Cerebellar cortex (tissue), 1 donor: ENCODE results near the gene EVI5L.
A peak's percentile ranks its signal among the peaks of the same experiment; 100 is the strongest.
"Not testable (repeated sequence)": the region's sequence is repeated elsewhere in the genome, so short reads cannot be mapped to it uniquely, and the experiment has no call there.

Experiments used
- DNase-seq: peaks from one replicate; pipeline ENCODE4 v3.0.0-alpha.2; 2015; ENCODE audit warnings: low spot score

Gene EVI5L

GRCh38 chr19:7846155-7846646 is 16.2 kb downstream of the EVI5L start:
- no peak for DNase-seq

- DNase-seq = no peak
These were observed 17.6 kb downstream of the EVI5L start for GRCh38 chr19:7847664-7848063.

- no peak for DNase-seq
These were observed 18.9 kb downstream of the EVI5L start for GRCh38 chr19:7848779-7849457.

DNA sequence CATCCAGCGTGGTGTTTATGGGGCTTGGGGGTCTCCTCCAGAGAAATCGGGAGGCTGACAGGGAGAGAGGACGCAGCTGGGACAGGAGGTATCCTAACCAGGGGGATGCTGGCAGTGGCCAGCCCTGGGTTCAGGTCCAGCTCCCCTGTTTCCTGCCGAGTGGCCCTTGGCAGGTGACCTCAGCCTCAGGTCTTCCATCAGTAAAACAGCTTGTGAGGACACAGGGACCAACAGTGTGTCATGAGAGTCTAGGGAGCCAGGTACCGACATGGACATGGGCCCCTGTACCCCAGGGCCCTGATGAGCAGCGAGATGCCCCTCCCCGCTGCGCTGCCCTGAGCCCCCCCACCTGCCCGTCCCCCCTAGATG is 19.6 kb downstream of the EVI5L start:
- DNase-seq = no peak

GRCh38 chr19:7850000-7850813 is 20.2 kb downstream of the EVI5L start:
- DNase-seq = peak; percentile 62

DNA sequence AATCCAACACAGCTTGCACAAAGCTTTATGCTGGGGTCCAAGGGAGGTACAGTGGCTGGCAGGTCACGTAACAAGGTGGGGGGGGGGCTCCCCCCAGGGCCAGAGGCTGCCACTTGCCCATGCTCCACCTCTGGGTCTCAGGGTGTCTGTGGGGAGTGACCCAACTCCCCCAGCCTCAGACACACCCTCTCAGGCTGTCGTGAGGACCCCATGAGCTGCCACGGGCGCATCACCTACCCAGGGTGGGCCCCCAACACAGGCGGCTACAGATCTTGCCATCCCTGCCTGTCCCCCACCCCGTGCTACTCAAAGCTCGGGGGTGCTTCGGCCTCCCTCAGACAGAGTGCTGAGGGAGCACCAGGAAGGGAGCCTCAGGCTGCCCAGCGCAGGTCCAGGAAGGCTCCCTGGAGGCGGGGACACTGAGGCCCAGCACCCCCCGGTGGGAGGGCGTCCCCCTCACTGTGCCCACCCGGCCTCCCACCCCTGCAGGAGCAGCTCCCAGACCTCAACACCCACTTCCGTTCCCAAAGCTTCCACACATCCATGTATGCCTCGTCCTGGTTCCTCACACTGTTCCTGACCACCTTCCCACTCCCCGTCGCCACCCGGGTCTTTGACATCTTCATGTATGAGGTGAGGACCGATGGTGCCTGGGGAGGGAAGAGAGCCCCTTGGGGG is 21.1 kb downstream of the EVI5L start:
- no peak for DNase-seq

- DNase-seq = no peak
These were observed 21.8 kb downstream of the EVI5L start for GRCh38 chr19:7851623-7852500.

- peak; percentile 72 for DNase-seq
These were observed 23.1 kb downstream of the EVI5L start for GRCh38 chr19:7852851-7853769.

- DNase-seq = no peak
These were observed 23.7 kb downstream of the EVI5L start for GRCh38 chr19:7853770-7854128.

- no peak for DNase-seq
These were observed 25.5 kb downstream of the EVI5L start for GRCh38 chr19:7855426-7856108.

DNA sequence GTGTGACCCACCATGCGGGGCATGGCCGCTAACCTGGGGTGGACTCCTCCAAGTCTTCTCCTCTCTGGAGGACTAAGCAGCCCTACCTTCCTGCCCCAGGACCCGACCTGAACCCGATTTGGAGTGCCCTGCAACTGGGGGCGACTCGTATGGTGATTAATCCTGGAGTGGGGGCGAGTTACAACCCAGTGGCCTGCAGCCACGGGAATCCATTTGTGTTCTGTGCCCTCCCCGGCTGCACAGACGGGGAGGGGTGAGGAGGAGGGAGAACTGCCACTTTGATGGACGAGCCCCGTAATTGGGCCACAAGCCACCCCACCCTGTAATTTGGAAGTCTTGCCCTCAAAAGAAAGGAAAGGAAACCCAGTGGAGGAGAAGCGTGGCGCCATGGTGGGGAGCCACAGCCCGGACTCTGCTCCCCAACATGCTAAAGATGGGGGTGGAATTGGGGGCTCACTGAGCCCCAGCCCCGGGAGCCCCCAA is 26.1 kb downstream of the EVI5L start:
- DNase-seq = no peak

DNA sequence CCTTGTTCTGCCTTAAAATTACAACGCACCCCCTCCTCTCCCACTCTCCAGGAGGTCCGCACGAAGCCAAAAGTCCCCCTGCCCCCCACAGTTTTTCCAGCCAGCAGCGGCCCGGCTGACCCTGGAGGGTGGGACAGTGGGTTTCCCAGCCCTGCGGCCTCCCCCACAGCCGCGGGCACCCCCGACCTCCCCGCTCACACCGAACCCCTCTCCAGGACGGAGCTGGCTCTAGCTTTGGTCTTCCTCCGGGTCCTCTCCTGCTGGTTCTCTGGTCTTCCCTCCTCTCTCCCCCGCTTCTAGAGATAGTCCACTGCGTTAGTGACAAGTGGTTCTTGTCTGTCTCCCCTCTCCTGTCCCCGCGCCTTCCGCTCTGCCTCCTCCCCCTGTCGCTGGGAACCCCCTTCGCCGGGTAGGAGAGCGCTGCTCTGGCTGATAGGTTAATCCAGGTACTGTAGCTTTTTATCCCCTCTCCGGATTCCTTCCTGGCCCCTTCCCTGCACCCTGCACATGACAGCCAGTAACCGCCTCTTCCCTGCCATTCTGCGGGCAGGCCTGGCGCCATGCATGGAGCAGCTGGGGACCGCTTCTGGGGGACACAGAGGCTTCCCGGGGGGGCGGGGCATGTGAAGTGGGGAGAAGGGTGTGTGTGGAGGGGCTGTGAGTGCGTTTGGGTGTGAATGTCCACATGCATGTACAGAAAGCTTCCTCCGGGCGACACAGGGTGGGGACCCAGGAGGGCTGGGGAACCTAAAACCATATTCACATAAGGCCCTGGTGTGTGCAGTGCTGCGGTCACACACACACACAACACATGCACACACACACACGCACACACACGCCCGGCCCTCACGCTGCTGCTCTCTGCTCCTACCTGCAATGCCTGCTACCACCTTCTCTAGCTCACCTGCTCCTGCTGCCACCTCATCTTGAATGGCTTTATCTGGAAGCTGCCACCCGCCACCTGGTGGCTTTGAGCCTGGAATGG is 27.0 kb downstream of the EVI5L start:
- DNase-seq = no peak

DNA sequence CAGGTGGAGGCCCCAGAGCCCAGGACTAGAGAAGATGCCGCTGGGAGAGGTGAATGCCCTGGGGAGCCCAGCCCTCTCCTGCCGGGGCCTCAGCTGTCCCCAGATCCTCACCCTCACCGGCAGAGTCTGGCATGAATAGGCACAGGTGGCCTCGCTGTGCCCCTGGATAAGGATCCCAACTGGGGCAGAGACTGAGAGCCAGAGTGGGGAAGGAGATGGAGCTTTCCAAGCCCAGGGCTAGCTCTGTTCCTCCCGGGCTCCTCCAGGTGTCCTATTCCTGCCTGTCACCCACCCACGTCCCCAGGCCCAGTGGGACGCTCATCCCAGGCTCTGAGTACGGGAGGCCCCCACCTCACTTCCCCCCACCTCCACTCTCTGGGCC is 27.7 kb downstream of the EVI5L start:
- no peak for DNase-seq

- DNase-seq = peak; percentile 63
These were observed 28.2 kb downstream of the EVI5L start for GRCh38 chr19:7858109-7858770.

DNA sequence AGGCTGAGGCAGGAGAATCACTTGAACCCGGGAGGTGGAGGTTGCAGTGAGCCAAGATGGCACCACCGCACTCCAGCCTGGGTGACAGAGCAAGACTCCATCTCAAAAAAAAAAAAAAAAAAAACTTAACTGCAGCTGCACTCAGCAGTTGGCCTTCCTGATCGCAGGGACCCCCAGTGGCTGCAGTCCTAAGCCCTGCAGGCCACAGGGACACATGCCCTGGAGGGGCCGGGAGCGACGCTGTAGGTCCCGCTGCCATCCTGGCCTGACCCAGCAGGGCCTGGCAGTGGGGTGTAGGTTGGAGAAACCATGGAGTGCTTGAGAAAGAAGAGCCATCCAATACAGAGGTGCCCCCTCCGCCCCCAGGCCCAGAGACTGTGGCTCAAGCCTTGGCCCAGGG is 29.1 kb downstream of the EVI5L start:
- not testable (repeated sequence) for DNase-seq

DNA sequence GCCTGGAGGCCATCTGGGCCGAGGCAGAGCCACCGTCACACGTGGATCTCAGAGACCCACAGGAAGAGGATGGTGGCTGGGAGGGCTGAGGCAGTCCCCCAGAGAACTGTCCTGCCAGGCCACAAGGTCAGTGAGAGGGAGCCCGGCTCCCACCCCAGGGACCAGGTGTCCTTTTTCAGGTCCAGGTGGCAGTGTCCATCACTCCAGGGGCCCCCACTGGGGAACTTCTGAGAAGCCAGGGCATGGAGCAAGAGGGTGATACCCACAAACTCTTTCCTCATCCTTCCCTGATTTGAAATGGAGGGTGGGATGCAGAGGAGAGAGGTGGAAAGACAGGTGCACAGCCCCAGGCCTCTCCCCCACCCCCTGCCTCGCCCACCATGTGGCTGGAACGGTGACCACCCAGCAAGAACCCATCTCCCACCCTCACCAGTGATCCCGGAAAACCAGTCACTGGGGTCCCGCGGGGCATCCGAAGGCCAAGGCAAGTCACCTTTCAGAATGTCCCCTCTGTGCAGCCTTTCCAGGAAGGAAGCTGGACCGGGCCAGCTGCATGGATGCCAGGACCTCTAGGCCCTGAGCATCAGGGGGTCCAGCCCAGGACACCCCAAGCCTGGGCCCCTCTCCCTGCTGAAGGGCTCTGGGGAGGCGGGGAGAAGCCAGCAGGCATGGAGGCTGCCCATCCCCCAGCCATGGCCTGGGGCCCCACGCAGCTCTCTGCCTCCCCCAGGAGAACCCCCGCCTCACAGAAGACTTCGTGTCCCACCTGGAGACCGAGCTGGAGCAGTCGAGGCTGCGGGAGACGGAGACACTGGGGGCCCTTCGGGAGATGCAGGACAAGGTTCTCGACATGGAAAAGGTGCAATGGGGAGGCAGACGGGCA is 30.1 kb downstream of the EVI5L start:
- no peak for DNase-seq
